ENCODE data around the gene GAB1.

GRCh38 chr4:143308377-143308776 lies 28.3 kb upstream of the GAB1 start:
- no peak for TF ChIP-seq ZNF8 (CRISPR knock-in tag; IDR thresholded peaks at IDR 0.05)
- no peak for TF ChIP-seq ESRRG (CRISPR knock-in tag; IDR thresholded peaks at IDR 0.05)
- no peak for TF ChIP-seq ISL1 (CRISPR knock-in tag; IDR thresholded peaks at IDR 0.05)
- TF ChIP-seq, protein P1, sequence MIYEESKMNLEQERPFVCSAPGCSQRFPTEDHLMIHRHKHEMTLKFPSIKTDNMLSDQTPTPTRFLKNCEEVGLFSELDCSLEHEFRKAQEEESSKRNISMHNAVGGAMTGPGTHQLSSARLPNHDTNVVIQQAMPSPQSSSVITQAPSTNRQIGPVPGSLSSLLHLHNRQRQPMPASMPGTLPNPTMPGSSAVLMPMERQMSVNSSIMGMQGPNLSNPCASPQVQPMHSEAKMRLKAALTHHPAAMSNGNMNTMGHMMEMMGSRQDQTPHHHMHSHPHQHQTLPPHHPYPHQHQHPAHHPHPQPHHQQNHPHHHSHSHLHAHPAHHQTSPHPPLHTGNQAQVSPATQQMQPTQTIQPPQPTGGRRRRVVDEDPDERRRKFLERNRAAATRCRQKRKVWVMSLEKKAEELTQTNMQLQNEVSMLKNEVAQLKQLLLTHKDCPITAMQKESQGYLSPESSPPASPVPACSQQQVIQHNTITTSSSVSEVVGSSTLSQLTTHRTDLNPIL (CRISPR knock-in tag; IDR thresholded peaks at IDR 0.05; ENCODE audit: low read depth): no peak
- no peak for TF ChIP-seq TOX (CRISPR knock-in tag; IDR thresholded peaks at IDR 0.05; ENCODE audit: borderline replicate concordance)
- TF ChIP-seq, protein P2, sequence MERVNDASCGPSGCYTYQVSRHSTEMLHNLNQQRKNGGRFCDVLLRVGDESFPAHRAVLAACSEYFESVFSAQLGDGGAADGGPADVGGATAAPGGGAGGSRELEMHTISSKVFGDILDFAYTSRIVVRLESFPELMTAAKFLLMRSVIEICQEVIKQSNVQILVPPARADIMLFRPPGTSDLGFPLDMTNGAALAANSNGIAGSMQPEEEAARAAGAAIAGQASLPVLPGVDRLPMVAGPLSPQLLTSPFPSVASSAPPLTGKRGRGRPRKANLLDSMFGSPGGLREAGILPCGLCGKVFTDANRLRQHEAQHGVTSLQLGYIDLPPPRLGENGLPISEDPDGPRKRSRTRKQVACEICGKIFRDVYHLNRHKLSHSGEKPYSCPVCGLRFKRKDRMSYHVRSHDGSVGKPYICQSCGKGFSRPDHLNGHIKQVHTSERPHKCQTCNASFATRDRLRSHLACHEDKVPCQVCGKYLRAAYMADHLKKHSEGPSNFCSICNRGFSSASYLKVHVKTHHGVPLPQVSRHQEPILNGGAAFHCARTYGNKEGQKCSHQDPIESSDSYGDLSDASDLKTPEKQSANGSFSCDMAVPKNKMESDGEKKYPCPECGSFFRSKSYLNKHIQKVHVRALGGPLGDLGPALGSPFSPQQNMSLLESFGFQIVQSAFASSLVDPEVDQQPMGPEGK (CRISPR knock-in tag; IDR thresholded peaks at IDR 0.05; ENCODE audit: borderline replicate concordance): no peak
- no peak for TF ChIP-seq ZFP30 (CRISPR knock-in tag; IDR thresholded peaks at IDR 0.05)
- no peak for TF ChIP-seq ARNTL (CRISPR knock-in tag; IDR thresholded peaks at IDR 0.05; ENCODE audit: borderline replicate concordance, low read depth)
